ENCODE measurements around the gene TMEM270.

DNA sequence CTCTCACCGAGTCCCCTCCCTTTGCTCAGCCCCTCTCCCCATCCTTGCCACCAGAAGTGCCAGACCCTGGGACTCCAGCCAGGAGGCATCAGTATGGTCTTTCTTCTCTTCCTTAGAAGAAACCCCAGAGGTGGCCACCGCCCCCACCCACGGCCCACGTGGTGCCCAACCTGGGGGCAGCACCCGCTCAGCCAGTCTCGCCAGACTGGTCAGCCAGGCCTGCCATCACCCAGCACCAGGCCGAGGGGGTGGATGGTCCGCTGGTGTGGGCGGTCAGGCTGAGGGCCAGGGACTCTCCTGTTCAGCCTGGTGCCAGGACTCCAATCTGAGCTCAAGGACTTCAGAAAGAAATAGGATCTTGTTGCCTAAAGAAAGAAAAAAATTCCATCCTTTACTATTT lies 36.0 kb upstream of the TMEM270 start:
- TF ChIP-seq POLR2A (IDR thresholded peaks at IDR 0.05; ENCODE audit: low read depth) (no peak), CTCF (IDR thresholded peaks at IDR 0.05) (no peak), POLR2AphosphoS5 (IDR thresholded peaks at IDR 0.05) (no peak), EP300 (IDR thresholded peaks at IDR 0.05) (no peak)

Data from esophagus muscularis mucosa (tissue), 4 donors.